IMR-90 (cell line): ENCODE measurements around the gene KAT2B. TPM values are rescaled to one million over a fixed set of nuclear protein-coding genes. Genes with fewer than 3 reads are reported as not detected.

Experiments used
- ATAC-seq: fragments of 200-7000 bp; cut with Tn5 transposase; 2 replicates; pipeline ENCODE4 v1.9.1; 2020; ENCODE audit warnings: low read depth, mild to moderate bottlenecking, moderate library complexity
- BruUV-seq: library from RNA; stranded (reverse); fragments of 400-500 nt; replicated peaks from 2 replicates; lab custom pipeline; 2021; lab: Mats Ljungman, UMichigan
- CTCF ChIA-PET: fragments of 300-600 bp; formaldehyde crosslinking; extraction: SDS; loops from one replicate; lab custom pipeline; 2021; ENCODE audit warnings: antibody characterized with exemption; lab: Yijun Ruan, JAX
- POLR2A ChIA-PET: fragments of 300-600 bp; sonication (Branson Sonifier 250); formaldehyde crosslinking; loops from one replicate; lab custom pipeline; 2022; ENCODE audit warnings: antibody characterized with exemption; ENCODE audit not compliant: unreplicated experiment; lab: Charles Lee
- DNase-seq: peaks from one replicate; pipeline ENCODE4 v3.0.0; 2013
- H2AFZ ChIP-seq: replicated peaks from 2 replicates; pipeline ENCODE3; 2013; ENCODE audit warnings: low read length, mild to moderate bottlenecking; ENCODE audit not compliant: poor library complexity
- H2AK5ac ChIP-seq: 2 replicates; pipeline ENCODE4 v1.6.1; 2013; ENCODE audit warnings: low read depth, low read length, inconsistent platforms
- H2AK9ac ChIP-seq: replicated peaks from 2 replicates; pipeline ENCODE3; 2013; ENCODE audit warnings: mild to moderate bottlenecking, low read depth, low read length, moderate library complexity; ENCODE audit not compliant: poor library complexity
- H2BK120ac ChIP-seq: 2 replicates; pipeline ENCODE4 v1.6.1; 2013; ENCODE audit warnings: low read depth, low read length, inconsistent platforms
- H2BK15ac ChIP-seq: 3 replicates; pipeline ENCODE4 v1.6.1; 2013; ENCODE audit warnings: low read depth, low read length, inconsistent platforms
- H2BK20ac ChIP-seq: 2 replicates; pipeline ENCODE4 v1.6.1; 2013; ENCODE audit warnings: low read depth, mild to moderate bottlenecking, inconsistent platforms, low read length, moderate library complexity
- H2BK5ac ChIP-seq: 2 replicates; pipeline ENCODE4 v1.6.1; 2013; ENCODE audit warnings: mild to moderate bottlenecking, low read depth, low read length, inconsistent platforms; ENCODE audit not compliant: poor library complexity, severe bottlenecking
- H3K14ac ChIP-seq: replicated peaks from 2 replicates; pipeline ENCODE4 v1.6.1; 2013; ENCODE audit warnings: low read depth, low read length, inconsistent platforms
- H3K18ac ChIP-seq: 2 replicates; pipeline ENCODE4 v1.6.1; 2013; ENCODE audit warnings: low read depth, low read length, control low read depth
- H3K23ac ChIP-seq: 2 replicates; pipeline ENCODE4 v1.6.1; 2013; ENCODE audit warnings: low read depth, low read length, inconsistent platforms
- H3K27ac ChIP-seq: 2 replicates; pipeline ENCODE4 v1.5.1; 2013; ENCODE audit warnings: mild to moderate bottlenecking, control low read depth, low read length; ENCODE audit not compliant: insufficient read depth
- H3K27me3 ChIP-seq: 2 replicates; pipeline ENCODE4 v1.6.1; 2013; ENCODE audit warnings: low read length; ENCODE audit not compliant: control insufficient read depth, insufficient read depth
- H3K36me3 ChIP-seq: 2 replicates; pipeline ENCODE4 v1.6.1; 2013; ENCODE audit warnings: low read length, mixed read lengths; ENCODE audit not compliant: control insufficient read depth, insufficient read depth
- H3K4ac ChIP-seq: 2 replicates; pipeline ENCODE4 v1.6.1; 2013; ENCODE audit warnings: low read depth, low read length, inconsistent platforms
- H3K4me1 ChIP-seq: 2 replicates; pipeline ENCODE4 v1.6.1; 2013; ENCODE audit warnings: low read length, mixed read lengths; ENCODE audit not compliant: control insufficient read depth, insufficient read depth
- H3K4me2 ChIP-seq: 2 replicates; pipeline ENCODE4 v1.6.1; 2013; ENCODE audit warnings: low read depth, mild to moderate bottlenecking, control low read depth, low read length, moderate library complexity
- H3K4me3 ChIP-seq: 2 replicates; pipeline ENCODE4 v1.5.1; 2013; ENCODE audit warnings: low read depth, mild to moderate bottlenecking, control low read depth, low read length, moderate library complexity; ENCODE audit not compliant: insufficient read depth
- H3K56ac ChIP-seq: 2 replicates; pipeline ENCODE4 v1.6.1; 2013; ENCODE audit warnings: low read length, inconsistent platforms; ENCODE audit not compliant: insufficient read depth; ENCODE audit errors: extremely low read depth
- H3K79me1 ChIP-seq, 2 experiments: 2 replicates each; pipeline ENCODE4 v1.6.1; 2013; ENCODE audit warnings: low read length in 2 of 2, inconsistent platforms in 1 of 2, low read depth in 1 of 2
- H3K9ac ChIP-seq: 2 replicates; pipeline ENCODE4 v1.6.1; 2013; ENCODE audit warnings: low read depth, low read length, control low read depth
- H3K9me1 ChIP-seq: 2 replicates; pipeline ENCODE4 v1.6.1; 2013; ENCODE audit warnings: low read length, inconsistent platforms; ENCODE audit not compliant: insufficient read depth
- H3K9me3 ChIP-seq: 2 replicates; pipeline ENCODE4 v1.6.1; 2013; ENCODE audit warnings: low read length; ENCODE audit not compliant: control insufficient read depth, insufficient read depth
- H4K20me1 ChIP-seq: 2 replicates; pipeline ENCODE4 v1.6.1; 2013; ENCODE audit warnings: low read length, inconsistent platforms; ENCODE audit not compliant: insufficient read depth
- H4K5ac ChIP-seq: 2 replicates; pipeline ENCODE4 v1.6.1; 2013; ENCODE audit warnings: mild to moderate bottlenecking, low read depth, low read length, control low read depth
- H4K8ac ChIP-seq, 2 experiments: 2 replicates each; pipeline ENCODE4 v1.6.1; 2013; ENCODE audit warnings: low read depth in 2 of 2, low read length in 2 of 2, control low read depth in 1 of 2, inconsistent platforms in 1 of 2
- H4K91ac ChIP-seq: 2 replicates; pipeline ENCODE4 v1.6.1; 2013; ENCODE audit warnings: low read depth, low read length, inconsistent platforms; ENCODE audit not compliant: insufficient read depth
- BHLHE40 ChIP-seq: fragments of 150-350 bp; IDR thresholded peaks from 2 replicates; pipeline ENCODE4 v1.6.1; 2016; ENCODE audit warnings: mild to moderate bottlenecking, low read depth, low read length
- CEBPB ChIP-seq: IDR thresholded peaks from 2 replicates; pipeline ENCODE4 v1.6.1; 2012; ENCODE audit warnings: low read depth, low read length, improper control_type of control experiment
- CHD1 ChIP-seq: IDR thresholded peaks from 2 replicates; pipeline ENCODE4 v1.6.1; 2012; ENCODE audit warnings: low read depth, low read length, improper control_type of control experiment
- CTCF ChIP-seq: conservative IDR thresholded peaks from 2 replicates; pipeline ENCODE4 v1.5.1; 2012; ENCODE audit warnings: mild to moderate bottlenecking, low read depth, low read length, improper control_type of control experiment
- FOS ChIP-seq: fragments of 150-350 bp; IDR thresholded peaks from 2 replicates; pipeline ENCODE4 v1.6.1; 2016; ENCODE audit warnings: low read depth, low read length
- MAFK ChIP-seq: IDR thresholded peaks from 2 replicates; pipeline ENCODE4 v1.6.1; 2012; ENCODE audit warnings: low read depth, low read length, improper control_type of control experiment
- MAZ ChIP-seq: IDR thresholded peaks from 2 replicates; pipeline ENCODE4 v1.6.1; 2012; ENCODE audit warnings: low read depth, mild to moderate bottlenecking, low read length, improper control_type of control experiment, moderate library complexity, borderline replicate concordance
- MXI1 ChIP-seq: IDR thresholded peaks from 2 replicates; pipeline ENCODE4 v1.6.1; 2012; ENCODE audit warnings: low read depth, mild to moderate bottlenecking, low read length, moderate library complexity, borderline replicate concordance
- NFE2L2 ChIP-seq: fragments of 150-350 bp; IDR thresholded peaks from 2 replicates; pipeline ENCODE4 v1.6.1; 2016; ENCODE audit warnings: low read depth, mild to moderate bottlenecking, low read length
- POLR2A ChIP-seq: IDR thresholded peaks from 2 replicates; pipeline ENCODE4 v1.6.1; 2012; ENCODE audit warnings: mild to moderate bottlenecking, low read depth, low read length
- RAD21 ChIP-seq: IDR thresholded peaks from 2 replicates; pipeline ENCODE4 v1.6.1; 2012; ENCODE audit warnings: low read length, improper control_type of control experiment
- RCOR1 ChIP-seq: IDR thresholded peaks from 2 replicates; pipeline ENCODE4 v1.6.1; 2012; ENCODE audit warnings: mild to moderate bottlenecking, low read length, improper control_type of control experiment; ENCODE audit not compliant: insufficient replicate concordance
- RFX5 ChIP-seq: IDR thresholded peaks from 2 replicates; pipeline ENCODE4 v1.8.0; 2012; ENCODE audit warnings: low read depth, mild to moderate bottlenecking, low read length, moderate library complexity
- SMC3 ChIP-seq: fragments of 150-350 bp; IDR thresholded peaks from 2 replicates; pipeline ENCODE4 v1.6.1; 2016; ENCODE audit warnings: low read depth, mild to moderate bottlenecking, antibody characterized with exemption, low read length, moderate library complexity
- USF2 ChIP-seq: fragments of 150-350 bp; IDR thresholded peaks from 2 replicates; pipeline ENCODE4 v1.6.1; 2017; ENCODE audit warnings: mild to moderate bottlenecking, antibody characterized with exemption, low read length, low read depth
- WGBS, 2 experiments: methylation state at CpG; one replicate each; pipeline versions ENCODE4 v1.1.5 to v1.1.7; 2013; ENCODE audit warnings: missing lambda C conversion rate in 2 of 2; ENCODE audit not compliant: insufficient read length in 1 of 2; ENCODE audit errors: extremely low coverage in 2 of 2; 5-methylcytosine and 5-hydroxymethylcytosine counted together
- dilution Hi-C: fragments of 300-500 bp; cut with HindIII; formaldehyde crosslinking; loops from one replicate; pipeline ENCODE4 v1.14.3; 2018; ENCODE audit warnings: low sequenced_read_pairs; ENCODE audit not compliant: unreplicated experiment
- in situ Hi-C: fragments of 300-500 bp; cut with MboI; formaldehyde crosslinking; loops from 3 replicates; pipeline ENCODE4 v1.14.3; 2019; ENCODE audit warnings: low sequenced_read_pairs, inconsistent platforms, mixed read lengths
- intact Hi-C: fragments of 100-400 bp; cut with micrococcal nuclease; formaldehyde crosslinking; loops from 2 replicates; pipeline ENCODE4 v1.10.0; 2022
- polyA plus RNA-seq, 3 experiments: library from polyadenylated mRNA; depleted of rRNA; stranded (reverse); fragments of >200 nt; gene quantifications; 2 replicates each; pipeline ENCODE4 v1.2.3, GENCODE V29; 2012; ENCODE audit warnings: low replicate concordance in 1 of 3
- total RNA-seq: library from RNA; depleted of rRNA; stranded (reverse); fragments of >200 nt; gene quantifications from 2 replicates; pipeline ENCODE4 v1.2.3, GENCODE V29; 2012
- TF ChIP-seq, protein P1 (sequence below): fragments of 150-350 bp; IDR thresholded peaks from 2 replicates; pipeline ENCODE4 v1.6.1; 2016; ENCODE audit warnings: low read depth, mild to moderate bottlenecking, low read length, moderate library complexity, borderline replicate concordance

Gene KAT2B
- total and polyA plus RNA-seq, 2 of the 4 experiments (the other 2 are of a cell fraction) = 2.0 to 2.2 TPM

GRCh38 chr3:20185331-20185678, 145.1 kb downstream of the KAT2B start:
- no peak for TF ChIP-seq MAFK
- no peak for TF ChIP-seq CHD1
- TF ChIP-seq POLR2A = no peak
- TF ChIP-seq MXI1 = no peak
- no peak for TF ChIP-seq RFX5
- no peak for TF ChIP-seq RCOR1
- TF ChIP-seq NFE2L2 = no peak
- no peak for TF ChIP-seq USF2
- TF ChIP-seq FOS = no peak
- no peak for TF ChIP-seq MAZ
- TF ChIP-seq CEBPB = no peak
- no peak for TF ChIP-seq BHLHE40
- no peak for TF ChIP-seq SMC3
- no peak for TF ChIP-seq CTCF
- TF ChIP-seq, protein P1, sequence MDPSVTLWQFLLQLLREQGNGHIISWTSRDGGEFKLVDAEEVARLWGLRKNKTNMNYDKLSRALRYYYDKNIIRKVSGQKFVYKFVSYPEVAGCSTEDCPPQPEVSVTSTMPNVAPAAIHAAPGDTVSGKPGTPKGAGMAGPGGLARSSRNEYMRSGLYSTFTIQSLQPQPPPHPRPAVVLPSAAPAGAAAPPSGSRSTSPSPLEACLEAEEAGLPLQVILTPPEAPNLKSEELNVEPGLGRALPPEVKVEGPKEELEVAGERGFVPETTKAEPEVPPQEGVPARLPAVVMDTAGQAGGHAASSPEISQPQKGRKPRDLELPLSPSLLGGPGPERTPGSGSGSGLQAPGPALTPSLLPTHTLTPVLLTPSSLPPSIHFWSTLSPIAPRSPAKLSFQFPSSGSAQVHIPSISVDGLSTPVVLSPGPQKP = no peak
- no peak for TF ChIP-seq RAD21
- BruUV-seq = no TSS peak
- H3K18ac ChIP-seq = no peak overlapping the region
- peak overlapping the region; percentile 96 for H2AFZ ChIP-seq
- H3K4me1 ChIP-seq = no peaks in the 10 kb centered on the region
- no peak overlapping the region for H2BK120ac ChIP-seq
- ChIA-PET POLR2A (interaction anchor here (0.6 kb wide), 1 partner anchor 15 kb away, joined by 5 read pairs; no protein-coding TSS in a partner anchor), CTCF (no interaction called here)
- no peaks in the 10 kb centered on the region for H3K9me1 ChIP-seq
- intact Hi-C loops (loop anchor here (5.0 kb wide), 2 partner anchors 218 to 238 kb away; partner anchors contain the start of gene RAB5A), dilution Hi-C loops (no loop called here), in situ Hi-C loops (loop anchor here (10.0 kb wide), 1 partner anchor 241 kb away; the partner anchor contains the start of gene RAB5A)
- H3K27me3 ChIP-seq = no peaks in the 10 kb centered on the region
- WGBS, 2 experiments = no CpG with 5 or more reads among the region's 12 CpGs
- H3K4me2 ChIP-seq = peak overlapping the region; percentile 100
- ATAC-seq = peak; percentile 24
- no peak overlapping the region for H2AK9ac ChIP-seq
- H2AK5ac ChIP-seq = no peak overlapping the region
- H3K4me3 ChIP-seq = peak overlapping the region; percentile 89
- peak; percentile 8 for DNase-seq
- 0 out of 2 replicates have a peak, but pooled peaks cover 2% of the 10 kb centered on the region for H3K36me3 ChIP-seq
- H3K79me1 ChIP-seq = peaks cover 0 to 6% of the 10 kb centered on the region in 2 experiments; a peak in 1 of 4 replicates
- peak overlapping the region; percentile 66 for H3K23ac ChIP-seq
- no peak overlapping the region for H2BK20ac ChIP-seq
- H3K9ac ChIP-seq = peak overlapping the region; percentile 57
- no peak overlapping the region for H2BK5ac ChIP-seq
- H3K4ac ChIP-seq = peak overlapping the region; percentile 35
- no peak overlapping the region; the same call in 1 of the 2 replicates for H4K91ac ChIP-seq
- no peak overlapping the region for H4K5ac ChIP-seq
- H3K14ac ChIP-seq = peak overlapping the region; percentile 47
- peak overlapping the region; percentile 22; the same call in 1 of the 2 replicates for H3K27ac ChIP-seq
- peak overlapping the region; percentile 77 for H3K56ac ChIP-seq
- peak overlapping the region in 1 of 2 experiments; percentile 41; a peak in 2 of 4 replicates for H4K8ac ChIP-seq
- H2BK15ac ChIP-seq = no peak overlapping the region
- H3K9me3 ChIP-seq = no peaks in the 10 kb centered on the region
- no peaks in the 10 kb centered on the region for H4K20me1 ChIP-seq
